ENCODE measurements around the gene CCM2. TPM values are rescaled to one million over a fixed set of nuclear protein-coding genes. Genes with fewer than 3 reads are reported as not detected.

CCM2 gene
- total RNA-seq, 1 donor from 2014 or later, result 63.1 TPM

GRCh38 chr7:45086331-45087065 is 86.5 kb downstream of the CCM2 start:
- intact Hi-C loops (cut with micrococcal nuclease), result no loop called here
- peaks cover 22% of the 10 kb centered on the region for H3K27me3 Mint-ChIP-seq
- H3K4me1 Mint-ChIP-seq, result peaks cover 8% of the 10 kb centered on the region
- H3K9me3 Mint-ChIP-seq, result no peaks in the 10 kb centered on the region
- H3K4me3 Mint-ChIP-seq, result no peak overlapping the region
- no peak overlapping the region for H3K27ac Mint-ChIP-seq
- DNase-seq, result no peak
- no peaks in the 10 kb centered on the region for H3K36me3 Mint-ChIP-seq (ENCODE audit: low read depth)

DNA sequence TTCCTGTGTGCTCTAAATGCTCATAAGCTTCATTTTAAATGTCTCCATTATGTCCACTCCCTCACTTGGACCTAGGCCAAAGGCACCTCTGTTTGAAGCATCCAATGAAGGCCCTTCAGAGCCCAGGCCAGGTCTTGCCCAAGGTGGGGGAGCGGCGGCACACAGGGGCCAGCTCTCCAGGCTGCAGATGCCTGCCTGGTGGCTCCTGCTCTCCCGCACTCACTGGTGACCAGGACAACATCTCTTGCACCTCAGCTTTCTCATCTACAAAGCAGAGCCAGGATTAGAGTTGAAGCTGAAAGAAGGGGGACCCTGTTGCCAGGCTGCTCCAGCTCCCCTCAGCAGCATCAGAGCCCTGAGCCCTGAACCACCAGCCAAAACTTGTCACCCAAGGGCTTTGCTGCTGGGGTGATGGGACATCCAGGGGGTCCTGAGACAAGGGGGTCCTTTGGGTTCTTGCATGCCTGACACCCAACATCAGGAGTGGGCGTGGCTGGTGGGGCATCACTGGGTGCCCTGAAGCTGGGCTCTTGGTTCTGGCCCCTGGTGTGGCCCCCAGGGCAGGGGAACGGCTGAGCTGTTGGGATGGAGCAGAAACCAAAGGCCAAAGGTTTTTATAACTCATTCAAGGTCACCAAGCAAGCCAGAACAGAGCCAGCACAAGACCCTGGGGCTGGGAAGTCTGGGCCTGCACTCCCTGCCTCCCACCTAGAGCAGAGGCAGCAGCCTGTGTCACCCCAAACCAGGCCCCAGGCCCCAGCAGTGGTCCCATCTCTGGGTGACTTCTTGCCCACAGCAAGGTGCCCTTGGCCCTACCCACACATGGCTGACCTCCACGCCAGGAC is 87.5 kb downstream of the CCM2 start:
- no peaks in the 10 kb centered on the region for H3K36me3 Mint-ChIP-seq (ENCODE audit: low read depth)
- no peak overlapping the region for H3K27ac Mint-ChIP-seq
- no peak for DNase-seq
- peaks cover 25% of the 10 kb centered on the region for H3K27me3 Mint-ChIP-seq
- H3K4me3 Mint-ChIP-seq, result peak overlapping the region; percentile 28
- H3K9me3 Mint-ChIP-seq, result no peaks in the 10 kb centered on the region
- intact Hi-C loops (cut with micrococcal nuclease), result no loop called here
- peaks cover 8% of the 10 kb centered on the region for H3K4me1 Mint-ChIP-seq

- intact Hi-C loops (cut with micrococcal nuclease), result no loop called here
- Mint-ChIP-seq H3K36me3 (ENCODE audit: low read depth) (no peaks in the 10 kb centered on the region), H3K9me3 (no peaks in the 10 kb centered on the region), H3K4me1 (peaks cover 8% of the 10 kb centered on the region), H3K4me3 (peak overlapping the region; percentile 39), H3K27ac (no peak overlapping the region), H3K27me3 (peaks cover 29% of the 10 kb centered on the region)
- DNase-seq, result no peak
Observed at GRCh38 chr7:45088146-45088701, 88.2 kb downstream of the CCM2 start.

DNA sequence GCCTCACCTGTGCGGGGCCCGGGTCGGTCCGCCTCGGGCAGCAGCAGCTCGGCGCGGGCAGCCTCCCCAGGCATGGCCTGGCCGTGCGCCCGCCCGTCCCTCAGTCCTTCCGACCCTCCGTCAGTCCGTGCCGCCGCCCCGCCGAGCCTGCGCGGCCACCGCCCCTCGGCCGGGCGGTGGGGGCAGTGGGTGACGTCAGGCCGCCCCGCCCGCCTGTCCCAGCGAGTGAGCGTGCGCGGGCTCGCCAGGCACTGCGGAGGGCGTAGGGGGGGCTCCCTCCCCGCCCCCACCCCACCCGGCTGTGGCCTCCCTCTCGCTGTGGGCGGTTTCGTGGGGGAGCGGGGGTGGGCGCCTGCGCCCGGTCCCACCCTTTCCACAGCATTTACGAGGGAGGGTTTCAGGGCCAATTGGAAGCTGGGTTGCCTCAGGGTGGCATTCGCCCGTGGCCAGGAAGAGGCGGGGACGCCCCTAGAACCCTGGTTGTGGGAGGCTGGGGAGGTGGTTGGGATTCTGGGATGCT is 88.9 kb downstream of the CCM2 start, which contains the start of gene NACAD:
TSS of gene NACAD (minus strand) at position 149 of the 520 bp plus-strand sequence. CDS start at position 74, 75 bp downstream.
- peak within 1 kb of the TSS; percentile 77 for H3K4me3 Mint-ChIP-seq
- peaks cover 31% of the 10 kb centered on the region for H3K27me3 Mint-ChIP-seq
- peaks cover 8% of the 10 kb centered on the region for H3K4me1 Mint-ChIP-seq
- peak within 1 kb of the TSS; percentile 34 for H3K27ac Mint-ChIP-seq
- no peaks in the 10 kb centered on the region for H3K9me3 Mint-ChIP-seq
- intact Hi-C loops (cut with micrococcal nuclease), result no loop called here
- peak; percentile 77 for DNase-seq
- no peaks in the 10 kb centered on the region for H3K36me3 Mint-ChIP-seq (ENCODE audit: low read depth)

DNA sequence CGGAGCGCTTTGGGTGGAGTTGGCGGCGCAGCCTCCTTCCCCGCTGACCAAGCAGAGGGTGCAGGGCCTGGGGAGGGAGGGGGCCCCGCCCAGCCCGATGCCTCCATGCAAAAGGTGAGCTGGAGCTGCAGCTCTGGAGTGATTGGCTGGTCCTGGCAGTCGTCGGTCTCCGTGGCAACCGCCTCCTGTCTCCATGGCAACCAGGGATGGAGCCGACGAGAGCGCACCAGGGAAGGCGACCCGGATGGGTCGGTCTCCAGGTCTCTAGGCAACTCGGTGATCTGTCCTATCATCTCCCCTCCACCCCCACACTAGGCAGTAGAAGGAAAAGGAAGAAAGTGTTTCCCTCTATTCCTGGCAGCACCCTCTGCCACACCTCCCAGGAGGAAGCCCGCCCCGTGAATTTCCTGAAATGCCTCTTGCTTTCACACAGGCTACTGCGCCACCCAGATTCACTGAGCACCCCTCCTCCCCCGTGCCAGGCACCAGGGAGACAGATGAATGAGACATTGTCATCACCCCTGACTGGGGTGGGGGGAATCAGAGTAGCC is 89.4 kb downstream of the CCM2 start:
- peaks cover 31% of the 10 kb centered on the region for H3K27me3 Mint-ChIP-seq
- intact Hi-C loops (cut with micrococcal nuclease), result no loop called here

DNA sequence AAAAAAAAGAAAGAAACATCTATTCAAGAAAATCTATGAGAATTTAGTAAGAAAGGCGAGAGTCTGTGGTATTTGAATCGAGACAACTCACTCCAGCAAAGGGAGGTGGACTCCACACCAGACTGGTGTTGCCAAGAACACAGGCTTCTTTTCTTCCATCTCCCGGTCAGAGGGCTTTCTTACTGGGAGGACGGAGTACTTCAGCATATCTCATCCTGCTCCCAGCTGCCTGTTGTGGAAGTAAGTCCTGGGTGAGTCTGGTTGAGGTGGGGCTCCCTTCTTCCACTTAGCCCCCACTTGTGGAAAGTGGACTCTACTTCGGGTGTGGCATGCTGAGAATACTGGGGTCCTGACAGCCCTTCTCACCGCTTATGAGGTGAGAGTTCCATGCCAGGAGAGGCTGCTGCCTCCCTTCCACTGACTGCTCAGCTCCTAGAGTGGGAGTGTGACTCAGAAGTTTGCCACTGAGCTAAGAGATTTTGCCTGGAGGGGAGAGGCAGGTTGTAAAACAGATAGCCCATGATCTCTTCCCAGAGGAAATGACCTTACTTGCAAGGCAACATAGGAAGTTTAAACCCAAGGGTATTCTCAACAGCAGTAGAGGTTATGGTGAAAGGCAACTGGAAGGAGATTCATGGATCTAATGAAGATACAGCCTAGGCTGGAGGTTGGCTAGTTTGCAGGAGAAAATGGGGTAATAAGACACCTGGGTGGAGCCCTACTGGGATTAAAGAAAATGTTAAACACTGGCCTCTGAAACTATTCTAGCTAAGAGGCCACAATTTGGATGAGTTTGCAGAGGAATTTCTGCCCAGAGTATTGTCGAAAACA is 92.3 kb downstream of the CCM2 start:
- peaks cover 28% of the 10 kb centered on the region for H3K27me3 Mint-ChIP-seq
- DNase-seq, result no peak
- H3K27ac Mint-ChIP-seq, result no peak overlapping the region
- H3K4me3 Mint-ChIP-seq, result no peak overlapping the region
- peaks cover 8% of the 10 kb centered on the region for H3K4me1 Mint-ChIP-seq
- H3K36me3 Mint-ChIP-seq (ENCODE audit: low read depth), result no peaks in the 10 kb centered on the region
- no peaks in the 10 kb centered on the region for H3K9me3 Mint-ChIP-seq
- intact Hi-C loops (cut with micrococcal nuclease), result no loop called here

More for the DNA sequence above, 89.4 kb downstream of the CCM2 start:
- Mint-ChIP-seq H3K4me1 (peaks cover 8% of the 10 kb centered on the region), H3K4me3 (peak overlapping the region; percentile 77), H3K36me3 (ENCODE audit: low read depth) (no peaks in the 10 kb centered on the region), H3K9me3 (no peaks in the 10 kb centered on the region), H3K27ac (peak overlapping the region; percentile 34)
- DNase-seq, result peak; percentile 91

- Mint-ChIP-seq H3K36me3 (ENCODE audit: low read depth) (peaks cover 5% of the 10 kb centered on the region), H3K27ac (no peak overlapping the region), H3K4me3 (no peak overlapping the region), H3K9me3 (no peaks in the 10 kb centered on the region), H3K27me3 (peaks cover 27% of the 10 kb centered on the region), H3K4me1 (peaks cover 8% of the 10 kb centered on the region)
- intact Hi-C loops (cut with micrococcal nuclease), result no loop called here
- no peak for DNase-seq
Observed at GRCh38 chr7:45092931-45093235, 92.9 kb downstream of the CCM2 start.

DNA sequence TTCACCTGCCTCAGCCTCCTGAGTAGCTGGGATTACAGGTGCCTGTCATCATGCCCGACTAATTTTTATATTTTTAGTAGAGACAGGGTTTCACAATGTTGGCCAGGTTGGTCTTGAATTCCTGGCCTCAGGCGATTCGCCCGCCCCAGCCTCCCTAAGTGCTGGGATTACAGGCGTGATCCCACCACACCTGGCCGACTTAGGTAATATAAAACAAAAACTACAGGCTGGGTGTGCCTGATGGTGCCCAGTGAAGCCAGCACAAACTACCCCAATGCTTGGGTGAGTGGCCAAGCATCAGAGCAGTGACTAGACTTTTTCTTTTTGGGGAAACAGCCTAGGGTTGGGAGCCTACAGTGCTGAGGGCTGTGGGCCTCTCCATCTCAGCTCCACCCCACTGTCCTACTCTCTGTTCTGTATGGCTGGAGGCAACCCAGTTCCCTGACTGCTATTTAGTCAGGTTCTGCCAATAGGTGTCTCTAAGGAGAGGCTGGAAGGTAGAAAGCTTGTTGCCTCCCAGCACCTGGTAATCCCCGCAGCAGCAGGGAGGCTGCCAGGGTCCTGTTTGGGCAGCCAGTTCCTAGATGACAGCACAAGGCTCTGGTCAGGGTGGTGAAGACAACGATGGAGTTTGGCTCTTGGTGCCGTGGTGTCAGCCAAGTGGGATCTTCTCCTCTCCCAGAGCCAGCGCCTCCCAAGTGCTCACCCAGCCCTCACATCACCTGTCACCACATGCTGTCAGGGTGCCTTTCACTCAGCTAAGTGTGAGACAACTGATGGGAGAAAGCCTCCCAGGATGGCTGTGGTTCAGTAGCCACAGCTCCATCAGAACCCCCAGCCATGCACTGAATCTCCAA is 99.2 kb downstream of the CCM2 start:
- no peak overlapping the region for H3K27ac Mint-ChIP-seq

DNA sequence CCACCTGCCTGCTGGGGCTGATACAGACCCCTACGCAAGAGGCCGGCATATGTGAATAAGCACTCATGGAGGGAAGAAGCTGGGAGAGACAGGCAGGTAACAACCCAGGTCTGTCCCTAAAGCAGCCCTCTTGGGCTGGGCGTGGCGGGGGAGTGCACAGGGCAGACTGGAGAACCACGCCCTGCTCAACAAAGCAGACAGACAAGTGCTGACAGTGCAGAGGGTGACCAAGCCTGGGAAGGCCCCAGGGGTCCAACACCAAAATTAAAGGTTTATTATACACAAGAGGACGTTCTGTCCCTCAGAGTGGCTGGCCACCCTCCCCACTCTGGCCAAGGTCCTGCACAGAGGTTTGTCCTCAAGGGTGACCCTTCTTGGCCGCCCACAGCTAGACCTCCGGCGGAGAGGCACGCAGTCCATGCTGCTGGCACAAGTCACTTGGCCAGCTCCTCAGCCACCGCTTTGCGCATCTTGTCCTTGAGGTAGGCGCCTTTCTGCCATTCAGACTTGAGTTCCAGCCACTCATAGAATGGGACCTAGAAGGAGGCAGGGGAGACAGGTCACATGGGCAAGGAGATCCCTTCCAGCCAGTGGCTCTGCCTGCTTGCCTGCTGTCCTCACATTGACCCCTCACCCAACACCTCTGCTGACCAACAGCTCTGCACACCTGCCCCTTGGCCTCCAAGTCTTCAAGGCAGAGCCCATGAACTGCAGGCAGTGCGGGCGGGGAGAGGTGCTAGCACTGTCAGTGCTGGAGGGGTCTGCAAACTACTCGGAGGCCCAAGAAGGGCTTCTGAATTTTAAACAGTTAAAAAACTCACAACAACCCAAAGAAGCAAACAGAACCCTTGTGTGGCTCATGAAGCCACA is 100.1 kb downstream of the CCM2 start:
- Mint-ChIP-seq H3K36me3 (ENCODE audit: low read depth) (peaks cover 44% of the 10 kb centered on the region), H3K4me3 (no peak overlapping the region), H3K4me1 (no peaks in the 10 kb centered on the region), H3K9me3 (no peaks in the 10 kb centered on the region), H3K27ac (no peak overlapping the region), H3K27me3 (no peaks in the 10 kb centered on the region)
- DNase-seq, result no peak
- intact Hi-C loops (cut with micrococcal nuclease), result loop anchor here (5.0 kb wide), 1 partner anchor 38 kb away; no protein-coding TSS in a partner anchor

More for the DNA sequence above, 99.2 kb downstream of the CCM2 start:
- no peak overlapping the region for H3K4me3 Mint-ChIP-seq
- H3K36me3 Mint-ChIP-seq (ENCODE audit: low read depth), result peaks cover 36% of the 10 kb centered on the region
- H3K27me3 Mint-ChIP-seq, result no peaks in the 10 kb centered on the region
- H3K4me1 Mint-ChIP-seq, result no peaks in the 10 kb centered on the region
- no peak for DNase-seq
- intact Hi-C loops (cut with micrococcal nuclease), result no loop called here
- H3K9me3 Mint-ChIP-seq, result no peaks in the 10 kb centered on the region

DNA sequence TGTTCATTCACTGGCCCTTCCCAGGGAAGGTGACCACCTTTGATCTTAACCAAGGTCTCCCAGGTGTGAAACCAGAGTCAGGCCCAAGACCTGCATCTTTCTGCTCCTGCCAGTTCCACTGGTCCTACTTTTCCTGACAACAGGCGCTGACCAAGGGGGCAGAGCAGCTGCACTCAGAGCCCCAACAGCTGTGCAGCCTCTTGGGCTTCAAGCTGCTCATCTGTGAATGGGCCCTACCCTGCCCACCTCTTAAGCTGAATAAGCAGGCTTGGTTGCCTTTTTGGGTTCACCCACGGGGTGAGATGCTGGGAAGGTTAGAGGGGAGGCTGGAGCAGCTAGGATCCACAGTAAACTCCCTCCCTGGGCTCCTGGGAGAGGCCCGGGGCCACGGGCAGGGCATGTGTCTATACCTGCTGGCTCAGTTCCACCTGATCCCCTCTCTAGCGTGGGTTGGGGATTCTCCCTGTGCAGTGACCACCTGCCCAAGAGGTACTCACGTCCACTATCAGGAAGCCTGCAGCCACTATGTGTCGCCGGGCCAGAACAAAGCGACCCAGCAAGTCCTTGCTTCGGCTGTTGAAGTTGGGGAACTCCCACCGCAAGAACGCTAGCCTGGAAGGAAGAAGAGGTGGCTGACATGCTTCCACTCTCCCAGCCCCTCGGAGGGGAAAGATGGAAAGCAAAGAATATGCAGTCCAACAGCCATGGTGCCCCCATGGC is 100.9 kb downstream of the CCM2 start:
- no peak overlapping the region for H3K27ac Mint-ChIP-seq
- intact Hi-C loops (cut with micrococcal nuclease), result loop anchor here (5.0 kb wide), 1 partner anchor 39 kb away; no protein-coding TSS in a partner anchor
- H3K4me1 Mint-ChIP-seq, result no peaks in the 10 kb centered on the region
- peaks cover 49% of the 10 kb centered on the region for H3K36me3 Mint-ChIP-seq (ENCODE audit: low read depth)
- no peaks in the 10 kb centered on the region for H3K27me3 Mint-ChIP-seq
- no peaks in the 10 kb centered on the region for H3K9me3 Mint-ChIP-seq
- no peak overlapping the region for H3K4me3 Mint-ChIP-seq
- no peak for DNase-seq

GRCh38 chr7:45101748-45102147 is 101.7 kb downstream of the CCM2 start:
- Mint-ChIP-seq H3K36me3 (ENCODE audit: low read depth) (peaks cover 56% of the 10 kb centered on the region), H3K9me3 (no peaks in the 10 kb centered on the region), H3K4me1 (no peaks in the 10 kb centered on the region), H3K4me3 (no peak overlapping the region), H3K27ac (no peak overlapping the region), H3K27me3 (no peaks in the 10 kb centered on the region)
- intact Hi-C loops (cut with micrococcal nuclease), result loop anchor here (5.0 kb wide), 1 partner anchor 39 kb away; no protein-coding TSS in a partner anchor
- no peak for DNase-seq
